Spleen (tissue), 11 donors: Measurements from ENCODE around the gene WDR35. TPM values are rescaled to one million over a fixed set of nuclear protein-coding genes. Genes with fewer than 3 reads are reported as not detected.

Source experiments
- DNase-seq: peaks from one replicate; pipeline ENCODE4 v3.0.0-alpha.2; 2020
- H3K27ac ChIP-seq, 8 donors: fragments of 200-600 bp; sonication (generic) in 7 of 8; 1 replicate in 4 of 8; 2 replicates in 4 of 8; pipeline versions ENCODE4 v1.5.0 to v1.8.0; 2016 to 2021; ENCODE audit warnings: inconsistent platforms in 4 of 8, mild to moderate bottlenecking in 4 of 8, moderate library complexity in 1 of 8
- H3K27me3 ChIP-seq, 7 donors: fragments of 200-600 bp; sonication (generic) in 6 of 7; replicated peaks in 1 of 7; 1 replicate in 4 of 7; 2 replicates in 3 of 7; pipeline versions ENCODE4 v1.5.0 to v1.8.0; 2016 to 2021; ENCODE audit warnings: inconsistent platforms in 3 of 7, mild to moderate bottlenecking in 1 of 7
- H3K36me3 ChIP-seq, 6 donors: fragments of 200-600 bp; sonication (generic) in 5 of 6; 1 replicate in 4 of 6; 2 replicates in 2 of 6; pipeline versions ENCODE4 v1.5.0 to v1.8.0; 2016 to 2021; ENCODE audit warnings: inconsistent platforms in 2 of 6
- H3K4me1 ChIP-seq, 6 donors: fragments of 200-600 bp; sonication (generic) in 5 of 6; 1 replicate in 3 of 6; 2 replicates in 3 of 6; pipeline versions ENCODE4 v1.5.0 to v1.8.0; 2016 to 2021; ENCODE audit warnings: inconsistent platforms in 3 of 6
- H3K4me3 ChIP-seq, 8 donors: fragments of 200-600 bp; sonication (generic) in 7 of 8; 1 replicate in 4 of 8; 2 replicates in 4 of 8; pipeline versions ENCODE4 v1.5.0 to v1.8.0; 2016 to 2021; ENCODE audit warnings: inconsistent platforms in 4 of 8, mild to moderate bottlenecking in 4 of 8, moderate library complexity in 2 of 8
- H3K9me3 ChIP-seq, 8 donors: fragments of 200-600 bp; sonication (generic) in 7 of 8; 1 replicate in 4 of 8; 2 replicates in 4 of 8; pipeline versions ENCODE4 v1.5.0 to v1.8.0; 2016 to 2021; ENCODE audit warnings: inconsistent platforms in 4 of 8
- POLR2A ChIP-seq, 3 donors: fragments of 450-650 bp; IDR thresholded peaks; one replicate each; pipeline ENCODE4 v1.5.1; 2017; ENCODE audit warnings: antibody characterized with exemption in 3 of 3, mild to moderate bottlenecking in 1 of 3
- POLR2AphosphoS5 ChIP-seq, 3 donors: sonication (generic); formaldehyde crosslinking; IDR thresholded peaks; one replicate each; pipeline ENCODE4 v1.5.1; 2017; ENCODE audit warnings: antibody characterized with exemption in 3 of 3
- WGBS, 5 donors: extraction: QIAGEN DNeasy Blood & Tissue Kit in 3 of 5; methylation state at CpG; one replicate each; pipeline versions ENCODE4 v1.1.5 to v1.1.7; 2013 to 2018; 5-methylcytosine and 5-hydroxymethylcytosine counted together
- intact Hi-C: fragments of 100-400 bp; cut with DNase I; formaldehyde crosslinking; loops from one replicate; pipeline ENCODE4 v1.15.0; 2023; ENCODE audit warnings: low total_unique reads
- polyA plus RNA-seq, 3 donors: library from polyadenylated mRNA; stranded (reverse); fragments of 200-250 nt; gene quantifications; one replicate each; pipeline ENCODE4 v1.2.1, GENCODE V29; 2013
- total RNA-seq, 7 donors: library from RNA; depleted of rRNA in 3 of 7; stranded (reverse); fragments of >200 nt in 3 of 7; fragmentation: NEBNext Ultra II Directional in 4 of 7; extraction: Animal tissue kit (Norgen Biotek cat#: 25700) in 4 of 7; gene quantifications; one replicate each; pipeline versions ENCODE4 v1.1.0 to v1.2.1, GENCODE V29; 2016 to 2021
- TF ChIP-seq, protein P1 (sequence below), 11 experiments: fragments of 200-600 bp in 7 of 11; fragments of 450-650 bp in 4 of 11; sonication (generic) in 4 of 11; IDR thresholded peaks in 8 of 11; conservative IDR thresholded peaks in 3 of 11; 1 replicate in 7 of 11; 2 replicates in 4 of 11; pipeline versions ENCODE4 v1.4.0 to v1.8.0; 2016 to 2021; ENCODE audit warnings: antibody characterized with exemption in 11 of 11, inconsistent platforms in 4 of 11, mild to moderate bottlenecking in 1 of 11
- donor health status: healthy with polysubstance abuse.
- donor health status: DM: no; HTN: no; CAD: no; lungs with moderate emphysema.
- donor health status: DM: no; HTN: no; CAD: no.
- donor health status: Bipolar disorder and iron deficiency.
- donor health status: healthy.
- donor health status: DM: no; HTN: no; CAD: no.
- donor health status: DM: yes; HTN: yes; CAD: no.

WDR35 gene
- total and polyA plus RNA-seq, 10 donors = 1.7 to 5.3 (median 3.8) TPM

DNA sequence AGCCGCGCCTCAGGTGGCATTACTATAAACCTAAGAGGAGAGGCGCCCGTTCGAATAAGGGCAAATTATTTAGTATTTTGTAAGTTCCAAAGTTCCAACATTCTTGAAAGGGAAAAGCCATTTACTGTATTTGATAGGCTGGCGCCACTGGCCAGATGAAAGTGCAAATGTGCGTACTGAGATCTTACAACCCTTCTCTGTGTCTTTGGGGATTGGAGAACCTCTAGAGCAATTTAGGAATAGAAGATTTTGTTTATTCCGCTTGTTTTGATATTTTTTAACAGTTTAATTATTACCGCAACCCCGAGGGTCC lies 467 bp upstream of the WDR35 start:
- Histone ChIP-seq H3K27me3 (peaks cover 0 to 24% (median 0%) of the 10 kb centered on the region in 7 donors), H3K4me1 (peaks cover 6 to 31% (median 21%) of the 10 kb centered on the region in 6 donors), H3K27ac (peak overlapping the region in 7 of 8 donors; percentile 24 to 81 (median 63)), H3K9me3 (no peaks in the 10 kb centered on the region), H3K36me3 (no peaks in the 10 kb centered on the region), H3K4me3 (peak overlapping the region; percentile 48 to 92 (median 76))
- no peak for DNase-seq
- TF ChIP-seq, protein P1, sequence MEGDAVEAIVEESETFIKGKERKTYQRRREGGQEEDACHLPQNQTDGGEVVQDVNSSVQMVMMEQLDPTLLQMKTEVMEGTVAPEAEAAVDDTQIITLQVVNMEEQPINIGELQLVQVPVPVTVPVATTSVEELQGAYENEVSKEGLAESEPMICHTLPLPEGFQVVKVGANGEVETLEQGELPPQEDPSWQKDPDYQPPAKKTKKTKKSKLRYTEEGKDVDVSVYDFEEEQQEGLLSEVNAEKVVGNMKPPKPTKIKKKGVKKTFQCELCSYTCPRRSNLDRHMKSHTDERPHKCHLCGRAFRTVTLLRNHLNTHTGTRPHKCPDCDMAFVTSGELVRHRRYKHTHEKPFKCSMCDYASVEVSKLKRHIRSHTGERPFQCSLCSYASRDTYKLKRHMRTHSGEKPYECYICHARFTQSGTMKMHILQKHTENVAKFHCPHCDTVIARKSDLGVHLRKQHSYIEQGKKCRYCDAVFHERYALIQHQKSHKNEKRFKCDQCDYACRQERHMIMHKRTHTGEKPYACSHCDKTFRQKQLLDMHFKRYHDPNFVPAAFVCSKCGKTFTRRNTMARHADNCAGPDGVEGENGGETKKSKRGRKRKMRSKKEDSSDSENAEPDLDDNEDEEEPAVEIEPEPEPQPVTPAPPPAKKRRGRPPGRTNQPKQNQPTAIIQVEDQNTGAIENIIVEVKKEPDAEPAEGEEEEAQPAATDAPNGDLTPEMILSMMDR (IDR thresholded peaks at IDR 0.05 in 8 of 11, conservative IDR thresholded peaks at IDR 0.05 in 3 of 11) = no peak
- TF ChIP-seq POLR2AphosphoS5 (IDR thresholded peaks at IDR 0.05) (no peak), POLR2A (IDR thresholded peaks at IDR 0.05) (no peak)
- WGBS, 5 donors = 23 to 30% (median 27%) methylated on average over 10 of the region's 10 CpGs
- intact Hi-C loops = no loop called here

DNA sequence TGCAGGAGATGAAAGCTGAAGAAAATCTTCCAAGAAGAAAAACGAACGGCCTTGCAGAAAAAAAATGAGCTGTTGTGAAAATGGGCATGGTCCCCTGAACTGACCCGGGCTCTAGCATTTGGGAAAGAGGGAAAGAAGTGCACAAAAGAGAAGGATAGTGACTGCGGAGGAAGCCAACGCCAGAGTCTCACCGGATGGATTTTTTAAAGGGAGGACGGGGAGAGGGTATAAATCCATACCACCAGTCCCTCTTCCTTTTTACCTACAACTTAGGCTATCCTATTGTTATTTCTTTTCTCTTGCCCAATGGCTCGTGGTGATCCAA lies 601 bp downstream of the WDR35 start:
- intact Hi-C loops = no loop called here
- no peak for TF ChIP-seq POLR2A (IDR thresholded peaks at IDR 0.05)
- TF ChIP-seq, protein P1 (IDR thresholded peaks at IDR 0.05 in 8 of 11, conservative IDR thresholded peaks at IDR 0.05 in 3 of 11) = no peak
- no peak for TF ChIP-seq POLR2AphosphoS5 (IDR thresholded peaks at IDR 0.05)
- H3K4me3 ChIP-seq = peak overlapping the region; percentile 48 to 92 (median 76)
- H3K4me1 ChIP-seq = peaks cover 6 to 31% (median 21%) of the 10 kb centered on the region in 6 donors
- H3K27me3 ChIP-seq = peaks cover 0 to 24% (median 0%) of the 10 kb centered on the region in 7 donors
- 10 to 16% (median 14%) methylated on average over 8 of the region's 8 CpGs for WGBS, 5 donors
- peak overlapping the region in 3 of 8 donors; percentile 73 to 81 (median 79) for H3K27ac ChIP-seq
- no peak for DNase-seq
- H3K9me3 ChIP-seq = no peaks in the 10 kb centered on the region
- H3K36me3 ChIP-seq = peaks cover 0 to 5% (median 0%) of the 10 kb centered on the region in 6 donors

DNA sequence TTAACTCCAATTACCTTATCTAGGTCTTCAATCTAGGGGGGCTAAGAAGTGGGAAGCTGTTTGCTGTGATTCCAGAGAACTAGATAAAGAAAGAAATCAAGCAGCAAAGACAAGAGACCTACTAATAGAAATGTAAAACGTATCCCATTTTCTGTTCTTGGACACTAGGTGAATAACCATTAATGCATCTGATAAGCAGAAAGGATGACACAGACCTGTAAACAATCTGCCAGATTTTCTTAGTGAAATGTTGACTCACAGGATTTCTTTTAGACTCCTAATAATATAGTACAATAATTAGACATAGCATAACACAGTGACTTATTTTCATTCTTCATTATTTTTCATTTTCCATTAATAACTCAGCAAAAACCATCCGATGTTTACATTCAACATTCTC lies 1.3 kb downstream of the WDR35 start:
- Histone ChIP-seq H3K36me3 (peaks cover 0 to 8% (median 0%) of the 10 kb centered on the region in 6 donors), H3K4me1 (peaks cover 6 to 31% (median 21%) of the 10 kb centered on the region in 6 donors), H3K4me3 (no peak overlapping the region), H3K27ac (no peak overlapping the region), H3K27me3 (peaks cover 0 to 24% (median 0%) of the 10 kb centered on the region in 7 donors), H3K9me3 (no peaks in the 10 kb centered on the region)
- WGBS, 5 donors = 82 to 93% (median 88%) methylated on average over 2 of the region's 2 CpGs
- TF ChIP-seq POLR2A (IDR thresholded peaks at IDR 0.05) (no peak), POLR2AphosphoS5 (IDR thresholded peaks at IDR 0.05) (no peak)
- TF ChIP-seq, protein P1 (IDR thresholded peaks at IDR 0.05 in 8 of 11, conservative IDR thresholded peaks at IDR 0.05 in 3 of 11) = no peak
- intact Hi-C loops = no loop called here
- DNase-seq = no peak

- H3K27me3 ChIP-seq = peaks cover 0 to 24% (median 0%) of the 10 kb centered on the region in 7 donors
- TF ChIP-seq POLR2AphosphoS5 (IDR thresholded peaks at IDR 0.05) = no peak
- H3K36me3 ChIP-seq = peaks cover 0 to 8% (median 0%) of the 10 kb centered on the region in 6 donors
- H3K27ac ChIP-seq = no peak overlapping the region
- H3K9me3 ChIP-seq = no peaks in the 10 kb centered on the region
- H3K4me3 ChIP-seq = no peak overlapping the region
- 74 to 88% (median 87%) methylated on average over 5 of the region's 5 CpGs for WGBS, 5 donors
- intact Hi-C loops = no loop called here
- peaks cover 6 to 31% (median 21%) of the 10 kb centered on the region in 6 donors for H3K4me1 ChIP-seq
- DNase-seq = no peak
These were observed 2.0 kb downstream of the WDR35 start for GRCh38 chr2:19987936-19988335.

DNA sequence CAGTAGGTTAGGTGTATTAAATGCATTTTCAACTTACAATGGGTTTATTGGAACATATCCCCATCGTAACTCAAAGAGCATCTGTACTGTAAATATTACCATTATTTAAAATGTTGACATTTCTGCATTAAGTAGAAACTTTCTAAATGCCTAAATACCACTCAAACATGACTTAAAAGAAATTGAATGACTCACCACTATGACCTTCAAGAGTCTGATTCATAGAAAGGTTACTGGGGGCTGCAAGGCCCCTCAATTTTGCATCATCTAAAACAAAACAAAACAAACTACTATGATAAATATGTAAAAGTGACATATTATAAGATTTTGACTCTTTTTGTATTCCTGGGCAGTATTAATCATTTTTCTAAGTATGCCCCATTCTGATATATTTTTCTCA lies 7.6 kb downstream of the WDR35 start:
- TF ChIP-seq POLR2A (IDR thresholded peaks at IDR 0.05) (no peak), POLR2AphosphoS5 (IDR thresholded peaks at IDR 0.05) (no peak)
- Histone ChIP-seq H3K9me3 (no peaks in the 10 kb centered on the region), H3K4me1 (no peaks in the 10 kb centered on the region), H3K36me3 (peaks cover 0 to 48% (median 2%) of the 10 kb centered on the region in 6 donors), H3K4me3 (no peak overlapping the region), H3K27me3 (no peaks in the 10 kb centered on the region), H3K27ac (no peak overlapping the region)
- 89 to 97% (median 93%) methylated on average over 1 of the region's 1 CpG for WGBS, 5 donors
- DNase-seq = no peak
- intact Hi-C loops = no loop called here
